ENCODE measurements around the gene GFOD1.
A peak's percentile ranks its signal among the peaks of the same experiment; 100 is the strongest.
"Not testable (repeated sequence)": the region's sequence is repeated elsewhere in the genome, so short reads cannot be mapped to it uniquely, and the experiment has no call there.

Gene GFOD1

DNA sequence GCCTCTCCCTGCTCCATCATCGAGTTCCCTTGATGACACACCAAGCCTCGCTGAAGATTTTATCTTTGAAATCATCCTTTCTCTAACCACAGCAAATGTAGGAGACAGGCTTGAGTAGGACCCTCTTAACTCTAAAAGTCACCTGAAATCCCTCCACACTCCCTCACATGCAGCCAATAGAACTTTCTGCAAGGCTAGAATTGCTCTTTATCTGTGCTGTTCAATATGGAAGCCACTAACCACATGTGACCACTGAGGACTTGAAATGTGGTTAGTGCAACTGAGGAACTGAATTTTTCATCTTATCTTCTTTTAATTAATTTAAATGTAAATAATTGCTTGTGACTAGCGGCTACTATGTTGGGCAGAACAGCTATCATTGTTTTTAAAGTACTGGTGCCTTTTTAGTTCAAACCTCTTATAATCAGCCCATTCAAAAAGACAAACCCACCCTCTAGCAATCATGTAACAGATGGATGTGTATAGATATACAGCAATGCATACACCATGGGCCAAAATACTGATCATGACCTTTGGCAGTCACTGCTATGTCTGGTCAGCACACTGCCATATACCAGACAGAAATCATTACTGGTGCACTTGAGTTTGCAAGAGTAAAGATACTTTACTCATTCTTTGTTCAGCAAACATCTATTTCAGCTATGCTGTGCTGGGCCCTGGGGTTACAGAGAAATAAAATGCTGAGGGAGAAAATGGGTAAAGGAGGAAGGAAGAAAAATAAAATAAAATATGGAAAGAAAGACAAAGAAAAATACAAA lies 50.0 kb downstream of the GFOD1 start:
- DNase-seq = no peak

- DNase-seq = no peak
These were observed 50.8 kb downstream of the GFOD1 start for GRCh38 chr6:13436399-13437217.

GRCh38 chr6:13435477-13436246 lies 51.7 kb downstream of the GFOD1 start:
- DNase-seq = no peak

DNA sequence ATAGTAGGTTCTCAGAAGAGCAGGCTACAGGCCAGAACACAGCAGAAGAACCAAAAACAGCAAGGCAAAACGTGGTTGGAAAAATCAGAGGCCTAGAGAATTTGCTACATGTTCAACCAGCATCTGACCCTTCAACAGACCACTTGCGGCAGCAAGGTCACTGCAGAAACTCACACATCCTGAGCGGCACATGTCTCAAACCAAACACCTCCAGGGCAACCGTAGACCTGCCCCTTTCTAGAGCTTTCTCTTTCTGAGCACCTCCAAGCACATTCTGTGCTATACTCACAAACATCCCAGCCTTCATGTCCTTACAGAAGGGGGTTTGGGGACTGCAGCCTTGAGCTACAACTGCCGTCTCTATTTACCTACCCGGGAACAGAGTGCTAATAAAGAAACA lies 52.6 kb downstream of the GFOD1 start:
- DNase-seq = no peak

GRCh38 chr6:13434135-13434775 lies 53.1 kb downstream of the GFOD1 start:
- DNase-seq = not testable (repeated sequence)

DNA sequence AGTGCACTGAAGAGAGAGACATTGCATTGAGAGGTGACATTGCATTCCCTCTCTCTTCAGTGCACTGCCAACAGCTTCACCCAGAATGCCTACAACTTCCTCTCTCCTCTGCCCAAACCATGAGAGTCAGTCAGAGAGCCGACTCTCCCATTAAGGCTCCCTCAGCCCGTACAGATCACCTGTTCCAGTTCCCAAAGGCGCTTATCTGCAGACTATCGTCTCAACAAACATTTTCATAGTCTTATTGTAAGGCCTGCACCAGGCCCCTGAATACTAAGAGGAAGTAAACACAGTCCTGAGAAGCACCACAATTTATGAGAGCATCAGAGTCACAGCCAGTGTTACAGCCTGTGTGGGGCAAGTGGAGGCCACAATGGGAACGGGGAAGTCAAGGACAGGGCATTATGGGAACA lies 53.7 kb downstream of the GFOD1 start:
- no peak for DNase-seq

- no peak for DNase-seq
These were observed 54.7 kb downstream of the GFOD1 start for GRCh38 chr6:13432526-13433184.

DNA sequence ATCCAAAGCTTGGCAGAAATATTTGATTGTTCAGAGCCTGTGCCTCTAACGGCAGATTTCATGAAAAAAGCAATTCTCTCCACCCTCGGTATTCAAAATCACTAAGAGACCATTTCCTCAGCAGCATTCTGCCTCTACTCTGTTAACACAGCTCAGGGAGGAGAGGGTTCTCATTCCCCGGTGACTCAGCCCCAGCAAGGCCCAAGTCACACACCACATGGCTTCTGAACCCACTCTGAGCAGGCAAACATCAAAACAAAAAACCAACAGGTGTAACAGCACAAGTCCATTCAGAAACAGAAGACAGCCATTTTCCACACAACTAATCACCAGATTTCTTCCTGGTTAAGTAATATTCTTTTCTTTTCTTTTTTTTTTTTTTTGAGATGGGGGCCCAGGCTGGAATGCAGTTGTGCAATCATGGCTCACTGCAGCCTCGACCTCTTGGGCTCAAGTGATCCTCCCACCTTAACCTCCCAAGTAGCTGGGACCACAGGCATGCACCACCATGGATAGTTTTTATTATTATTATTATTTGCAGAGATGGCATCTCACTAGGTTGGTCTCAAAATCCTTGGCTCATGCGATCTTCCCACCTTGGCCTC lies 55.4 kb downstream of the GFOD1 start:
- peak in 1 of 2 donors; percentile 42 for DNase-seq

GRCh38 chr6:13431059-13431656 lies 56.2 kb downstream of the GFOD1 start:
- no peak for DNase-seq

GRCh38 chr6:13429406-13429753 lies 58.0 kb downstream of the GFOD1 start:
- DNase-seq = no peak

- no peak for DNase-seq
These were observed 58.6 kb downstream of the GFOD1 start for GRCh38 chr6:13428583-13429405.

DNA sequence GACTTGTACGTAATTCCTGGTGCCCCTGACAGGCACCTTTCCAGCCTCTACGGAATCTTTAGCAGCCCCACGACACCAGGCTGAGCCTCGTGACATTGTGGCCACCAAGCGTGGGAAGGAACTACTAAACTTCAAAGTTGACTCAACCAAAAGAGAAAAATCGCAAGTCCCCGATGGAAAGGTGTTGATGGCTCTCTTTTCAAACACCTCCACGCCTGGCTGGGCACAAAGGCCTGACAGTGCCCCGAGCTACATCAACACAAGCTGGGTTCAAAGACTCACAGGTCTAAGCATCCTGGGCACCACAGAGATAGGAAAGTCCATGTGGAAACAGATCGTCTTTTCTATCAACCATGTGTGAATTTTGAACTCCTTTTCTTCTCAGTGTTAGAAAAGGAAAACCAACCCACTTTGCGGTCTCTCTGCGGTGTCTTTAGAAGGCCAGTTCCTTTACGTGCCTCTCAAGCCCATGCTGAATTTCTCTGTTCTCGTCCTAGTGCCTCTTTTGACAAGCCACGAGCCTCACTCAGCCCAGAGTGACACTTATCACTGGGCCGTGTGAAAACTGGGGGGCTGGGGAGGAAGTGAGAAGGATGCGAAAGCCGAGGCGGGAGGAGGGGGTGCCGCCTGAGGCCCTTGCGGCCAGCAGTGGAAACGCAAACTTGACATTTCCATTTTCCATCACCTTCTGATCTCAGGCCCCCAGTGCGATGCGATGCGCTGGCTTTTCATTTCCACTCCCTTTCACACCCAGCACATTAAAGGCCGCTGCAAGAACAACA lies 59.4 kb downstream of the GFOD1 start:
- peak; percentile 64 to 66 for DNase-seq

- DNase-seq = peak in 1 of 2 donors; percentile 6
These were observed 60.1 kb downstream of the GFOD1 start for GRCh38 chr6:13427316-13427715.

DNA sequence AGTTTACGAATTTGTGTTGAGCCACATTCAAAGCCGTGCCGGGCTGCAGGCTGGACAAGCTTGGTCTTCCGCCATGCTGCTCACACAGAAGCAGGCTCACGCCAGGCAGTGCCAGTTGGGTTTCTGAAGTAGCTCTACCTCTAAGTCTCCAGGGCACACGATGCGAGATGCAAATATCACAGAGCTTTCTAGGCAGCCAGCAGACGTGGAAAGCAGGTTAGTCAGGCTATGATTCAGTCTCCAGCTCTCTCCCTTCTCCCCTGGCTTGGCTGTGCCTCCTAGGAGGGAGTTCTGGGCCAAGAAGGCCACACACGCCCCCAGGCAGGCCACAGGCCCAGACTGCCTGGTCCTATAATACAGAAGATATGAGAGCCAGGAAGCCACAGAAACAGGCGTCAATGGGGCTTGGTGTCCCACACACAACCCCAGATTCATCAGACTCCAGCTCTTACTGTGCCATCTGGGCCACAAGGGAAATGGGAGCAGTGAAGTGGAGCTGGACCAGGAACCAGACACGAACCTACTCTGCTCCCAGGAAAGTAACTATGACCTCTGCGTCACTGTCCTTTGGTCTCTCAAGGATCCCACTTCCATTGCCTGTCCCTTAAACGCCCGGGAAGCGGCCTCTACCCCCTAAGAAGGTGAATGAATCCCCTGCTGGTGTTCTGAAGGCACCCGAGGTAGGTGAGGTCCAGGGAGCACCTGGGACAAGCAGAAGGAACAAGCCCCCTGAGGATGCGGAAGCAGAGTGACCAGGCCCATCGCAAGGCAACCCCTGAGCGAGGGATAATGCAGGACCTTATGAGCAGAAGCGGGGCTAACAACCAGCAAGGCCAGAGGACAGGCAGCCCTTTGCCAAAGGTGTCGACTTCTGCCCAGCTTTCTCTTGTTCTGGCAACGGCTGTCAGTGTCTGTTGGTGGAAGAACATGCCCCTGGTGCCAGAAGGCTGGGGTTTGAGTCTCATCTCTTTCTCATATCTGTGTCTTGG lies 61.2 kb downstream of the GFOD1 start:
- DNase-seq = peak; percentile 23 to 24

DNA sequence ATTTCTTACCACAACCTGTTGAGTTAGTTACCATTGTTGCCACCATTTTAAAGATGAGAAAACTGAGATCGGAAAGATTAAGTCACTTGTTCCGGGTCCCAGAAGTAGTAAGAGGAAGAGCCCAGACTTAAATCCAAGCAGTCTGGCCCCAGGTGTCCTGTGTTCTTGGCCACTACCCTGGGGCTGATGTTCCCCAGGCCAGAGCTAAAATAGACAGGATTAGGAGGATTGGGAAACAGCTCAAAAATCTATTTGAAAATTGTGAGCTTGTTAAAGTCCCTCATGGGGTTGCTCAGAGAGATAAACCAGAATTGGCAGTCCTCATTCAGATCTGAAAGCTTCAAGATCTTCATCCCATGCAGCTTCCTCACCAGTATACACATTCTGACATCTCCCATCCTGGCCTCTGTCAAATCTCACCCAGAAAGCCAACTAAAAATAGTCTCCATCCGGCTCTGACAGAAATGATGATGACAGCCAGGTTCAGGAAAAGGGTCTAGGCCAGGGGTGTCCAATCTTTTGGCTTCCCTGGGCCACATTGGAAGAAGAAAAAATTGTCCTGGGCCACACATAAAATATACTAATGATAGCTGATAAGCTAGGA lies 62.0 kb downstream of the GFOD1 start:
- no peak for DNase-seq

- no peak for DNase-seq
These were observed 64.1 kb downstream of the GFOD1 start for GRCh38 chr6:13423252-13423651.

DNA sequence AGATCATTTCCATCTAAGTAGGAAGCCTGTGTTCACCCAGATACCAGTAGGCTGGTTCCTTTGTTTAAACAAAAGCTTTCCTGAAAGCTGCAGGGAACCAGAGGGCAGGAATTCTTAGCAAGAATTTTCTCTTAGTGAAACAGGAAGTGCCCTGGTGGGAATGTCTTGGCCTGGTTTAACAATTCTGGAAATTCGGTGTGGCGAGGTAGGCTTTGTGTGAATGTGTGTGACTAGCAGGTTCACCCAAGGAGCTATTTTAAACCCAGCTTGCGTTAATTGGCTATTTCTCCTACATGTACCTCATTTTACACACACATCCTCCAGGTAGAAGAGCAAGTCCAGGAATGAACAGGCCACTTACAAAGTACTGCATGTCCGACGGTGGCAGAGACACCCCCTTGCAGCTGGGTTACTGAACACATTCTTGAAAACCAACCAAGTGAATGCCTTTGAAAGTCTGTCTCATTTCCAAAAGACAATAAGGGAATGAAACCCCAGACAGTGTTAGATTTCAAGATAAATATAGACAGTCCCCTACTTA lies 64.6 kb downstream of the GFOD1 start:
- no peak for DNase-seq

Data from stimulated activated CD4-positive, alpha-beta T cell treated with anti-CD3 and anti-CD28 coated beads, Interleukin-2, amount 100 ng/mL, for 48 hours (primary cell).